GM18861 (cell line): ENCODE data around the gene PRPF6.

Source experiments
- ATAC-seq: cut with Tn5 transposase; IDR thresholded peaks from one replicate; pipeline ENCODE4 v1.9.1; 2021; ENCODE audit not compliant: unreplicated experiment

The PRPF6 gene

GRCh38 chr20:64073476-64074183, 92.7 kb downstream of the PRPF6 start:
- ATAC-seq, result no peak

GRCh38 chr20:64074184-64074789, 93.4 kb downstream of the PRPF6 start:
- no peak for ATAC-seq

GRCh38 chr20:64074963-64075362, 94.0 kb downstream of the PRPF6 start:
- no peak for ATAC-seq

GRCh38 chr20:64075556-64075955, 94.6 kb downstream of the PRPF6 start:
- ATAC-seq, result no peak

GRCh38 chr20:64076061-64076997, 95.4 kb downstream of the PRPF6 start:
- ATAC-seq, result no peak

- ATAC-seq, result no peak
These were observed 96.2 kb downstream of the PRPF6 start for GRCh38 chr20:64077094-64077493.

GRCh38 chr20:64077541-64077875, 96.6 kb downstream of the PRPF6 start:
- no peak for ATAC-seq

- ATAC-seq, result peak; percentile 23
These were observed 97.1 kb downstream of the PRPF6 start for GRCh38 chr20:64077876-64078551.

GRCh38 chr20:64078934-64079272, 98.0 kb downstream of the PRPF6 start:
- ATAC-seq, result no peak

- ATAC-seq, result peak; percentile 23
These were observed 98.5 kb downstream of the PRPF6 start, which contains the start of gene RGS19 for GRCh38 chr20:64079273-64080012. RGS19 (minus strand) TSS chr20:64079518; CDS start chr20:64076886, 2,632 bp downstream.

- ATAC-seq, result no peak
These were observed 99.3 kb downstream of the PRPF6 start, which contains the start of gene OPRL1 for GRCh38 chr20:64080013-64080812. OPRL1 (plus strand) TSS chr20:64080082; CDS start chr20:64092721, 12,639 bp downstream.

- ATAC-seq, result no peak
These were observed 100.1 kb downstream of the PRPF6 start for GRCh38 chr20:64080813-64081623.

- no peak for ATAC-seq
These were observed 100.7 kb downstream of the PRPF6 start for GRCh38 chr20:64081624-64081964.

- no peak for ATAC-seq
These were observed 101.3 kb downstream of the PRPF6 start for GRCh38 chr20:64082126-64082731.
